ENCODE measurements around the gene STXBP3. TPM values are rescaled to one million over a fixed set of nuclear protein-coding genes. Genes with fewer than 3 reads are reported as not detected.

The STXBP3 gene
- total and polyA plus RNA-seq, 2 of the 8 experiments (the other 6 are each of a cell fraction or from before 2014, with no cell fraction given) = 6.0 to 38.5 TPM

DNA sequence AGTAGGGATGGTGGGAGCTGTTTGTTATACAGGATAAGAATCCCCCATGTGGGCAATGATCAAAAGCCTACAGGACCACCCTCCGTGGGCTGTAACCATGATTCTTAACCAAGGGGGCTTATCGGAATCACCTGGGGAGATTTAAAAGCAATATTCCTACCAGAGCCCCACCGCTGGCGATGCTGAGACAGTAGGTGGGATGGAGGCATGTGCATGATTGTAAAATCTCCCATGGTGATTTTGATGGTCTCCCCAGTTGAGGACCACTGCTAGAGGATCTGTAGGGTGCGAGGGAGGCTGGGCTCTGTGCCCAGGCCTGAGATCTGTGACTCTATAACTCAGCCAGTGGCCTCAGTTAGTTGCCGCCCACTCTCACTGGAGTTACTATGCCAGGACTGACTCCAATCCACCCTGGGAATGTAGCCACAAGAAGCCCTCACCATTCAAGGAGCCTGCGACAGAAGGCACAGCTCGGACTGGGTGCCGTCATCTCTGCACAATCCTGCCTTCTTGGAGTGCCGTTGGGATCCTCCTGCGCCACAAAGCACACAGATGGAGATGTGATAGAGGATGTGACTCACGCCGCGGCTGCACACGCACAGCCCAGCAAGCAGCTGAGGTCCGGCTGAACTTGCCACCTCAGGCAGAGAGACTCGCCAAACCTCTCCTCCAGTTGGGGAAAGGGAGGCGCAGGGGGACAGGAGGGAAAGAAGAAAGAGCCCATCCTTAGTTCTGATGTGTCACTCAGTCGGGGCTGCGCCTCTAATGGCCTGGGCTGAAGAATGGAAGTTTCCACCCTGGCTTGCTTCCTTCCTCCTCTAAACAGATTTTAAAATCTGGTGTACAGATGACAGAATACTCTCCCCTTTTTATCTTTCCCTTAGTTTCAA is 83.9 kb downstream of the STXBP3 start:
- H4K91ac ChIP-seq (replicated peaks; ENCODE audit: insufficient read length, low read length) = no peak overlapping the region
- H4K5ac ChIP-seq (ENCODE audit: insufficient read length, low read depth, low read length) = no peak overlapping the region
- no peaks in the 10 kb centered on the region for H3K9me3 ChIP-seq (ENCODE audit: insufficient read depth in 2 of 2, low read depth in 1 of 2, low read length in 1 of 2)
- no peak overlapping the region for H2BK20ac ChIP-seq (ENCODE audit: low read length)
- no peak overlapping the region for H3K56ac ChIP-seq (replicated peaks; ENCODE audit: insufficient read length, low read depth, low read length)
- H3K27ac ChIP-seq (ENCODE audit: low read depth, low read length) = no peak overlapping the region
- no peak for TF ChIP-seq TCF12 (IDR thresholded peaks at IDR 0.05; ENCODE audit: low read depth, low read length)
- no peak for TF ChIP-seq BACH1 (IDR thresholded peaks at IDR 0.05; ENCODE audit: low read length)
- TF ChIP-seq BCL11A (IDR thresholded peaks at IDR 0.05; ENCODE audit: low read depth in 2 of 2, low read length in 2 of 2) = no peak
- no peak for TF ChIP-seq HDAC6 (IDR thresholded peaks at IDR 0.05; ENCODE audit: low read depth, low read length)
- TF ChIP-seq KDM5A (IDR thresholded peaks at IDR 0.05; ENCODE audit: low read length) = no peak
- TF ChIP-seq HDAC2 (IDR thresholded peaks at IDR 0.05; ENCODE audit: borderline replicate concordance in 1 of 2, low read depth in 2 of 2, low read length in 2 of 2) = no peak
- TF ChIP-seq, protein P1, sequence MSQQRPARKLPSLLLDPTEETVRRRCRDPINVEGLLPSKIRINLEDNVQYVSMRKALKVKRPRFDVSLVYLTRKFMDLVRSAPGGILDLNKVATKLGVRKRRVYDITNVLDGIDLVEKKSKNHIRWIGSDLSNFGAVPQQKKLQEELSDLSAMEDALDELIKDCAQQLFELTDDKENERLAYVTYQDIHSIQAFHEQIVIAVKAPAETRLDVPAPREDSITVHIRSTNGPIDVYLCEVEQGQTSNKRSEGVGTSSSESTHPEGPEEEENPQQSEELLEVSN (IDR thresholded peaks at IDR 0.05) = no peak
- TF ChIP-seq SIX5 (IDR thresholded peaks at IDR 0.05; ENCODE audit: low read depth, low read length) = no peak
- no peak for TF ChIP-seq SP2 (IDR thresholded peaks at IDR 0.05; ENCODE audit: low read length)
- TF ChIP-seq EP300 (IDR thresholded peaks at IDR 0.05; ENCODE audit: borderline replicate concordance in 1 of 2, low read depth in 2 of 2, low read length in 2 of 2) = no peak
- TF ChIP-seq EGR1 (IDR thresholded peaks at IDR 0.05; ENCODE audit: borderline replicate concordance, low read depth, low read length) = no peak
- H2BK15ac ChIP-seq (ENCODE audit: low read length) = no peak overlapping the region
- H3K4ac ChIP-seq (replicated peaks; ENCODE audit: insufficient read length, low read depth, low read length) = no peak overlapping the region
- no peaks in the 10 kb centered on the region for H3K27me3 ChIP-seq (replicated peaks in 1 of 4; ENCODE audit: control insufficient read depth in 3 of 4, extremely low read depth in 1 of 4, insufficient read depth in 3 of 4, low read length in 3 of 4)
- no peak overlapping the region for H2AK5ac ChIP-seq (ENCODE audit: low read depth, low read length)
- H3K4me1 ChIP-seq (replicated peaks in 1 of 4; ENCODE audit: control insufficient read depth in 3 of 4, insufficient read depth in 4 of 4, low read length in 3 of 4) = peaks cover 0 to 3% (median 2%) of the 10 kb centered on the region in 4 experiments; a peak in 3 of 7 replicates
- H3K79me2 ChIP-seq (ENCODE audit: control insufficient read depth in 1 of 2, insufficient read depth in 2 of 2, low read length in 2 of 2) = no peaks in the 10 kb centered on the region
- no peaks in the 10 kb centered on the region for H3K23me2 ChIP-seq (ENCODE audit: low read depth, low read length)
- H3K4me2 ChIP-seq (ENCODE audit: insufficient read depth in 1 of 2, low read depth in 2 of 2, low read length in 2 of 2) = no peak overlapping the region
- H3K18ac ChIP-seq (ENCODE audit: extremely low read depth, low read length) = no peak overlapping the region
- no peaks in the 10 kb centered on the region for H3K36me3 ChIP-seq (ENCODE audit: control insufficient read depth in 2 of 4, insufficient read depth in 4 of 4, low read length in 3 of 4)
- DNase-seq (ENCODE audit: low read depth in 1 of 2, low spot score in 2 of 2) (no peak), FAIRE-seq (no peak)
- CTCF ChIA-PET (ENCODE audit: partially characterized antibody) = interaction anchor here (0.6 to 12.5 kb wide), 12 partner anchors 10 to 227 kb away, joined by 3 to 160 read pairs (median 4); no protein-coding TSS in a partner anchor
- 85% methylated on average over 19 of the region's 20 CpGs; no CpG with 5 or more reads in 1 of the 2 experiments for WGBS, 2 experiments (ENCODE audit: extremely low coverage in 1 of 2, insufficient coverage in 1 of 2, insufficient read length in 1 of 2, insufficient replicate concordance in 2 of 2, low coverage in 1 of 2, low lambda C conversion rate in 2 of 2, missing lambda C conversion rate in 1 of 2)
- H2BK120ac ChIP-seq (replicated peaks; ENCODE audit: low read depth, low read length) = no peak overlapping the region
- H4K20me1 ChIP-seq (replicated peaks in 1 of 2; ENCODE audit: control insufficient read depth in 1 of 2, insufficient read depth in 2 of 2, low read length in 2 of 2) = no peaks in the 10 kb centered on the region
- H3K14ac ChIP-seq (ENCODE audit: insufficient read length) = no peak overlapping the region
- no peak overlapping the region for H4K8ac ChIP-seq (ENCODE audit: extremely low read depth, insufficient read depth, low read length)
- H2BK5ac ChIP-seq (ENCODE audit: low read depth, low read length) = no peak overlapping the region
- H3K23ac ChIP-seq (ENCODE audit: insufficient read length) = no peak overlapping the region
- H2BK12ac ChIP-seq (ENCODE audit: low read depth, low read length) = peak overlapping the region; percentile 89; the same call in 1 of the 2 replicates
- no peak overlapping the region for H3K9ac ChIP-seq (replicated peaks in 1 of 4; ENCODE audit: extremely low read depth in 1 of 4, low read depth in 3 of 4, low read length in 3 of 4)
- H2AFZ ChIP-seq (ENCODE audit: low read length) = peak overlapping the region; percentile 36
- POLR2A ChIA-PET (ENCODE audit: partially characterized antibody) = interaction anchor here (0.8 kb wide), 1 partner anchor 138 kb away, joined by 3 read pairs; the partner anchor contains the start of gene PRPF38B
- no peak overlapping the region for H3K4me3 ChIP-seq (ENCODE audit: extremely low read depth in 1 of 4, insufficient read depth in 2 of 4, low read depth in 3 of 4, low read length in 4 of 4)
- no peaks in the 10 kb centered on the region for H3K79me1 ChIP-seq (ENCODE audit: low read depth, low read length)
